ENCODE data around the gene AP2M1. TPM values are rescaled to one million over a fixed set of nuclear protein-coding genes. Genes with fewer than 3 reads are reported as not detected.

The AP2M1 gene
- total and polyA plus RNA-seq, 2 of the 13 experiments (the other 11 are each of a cell fraction or from before 2014, with no cell fraction given) = 126 to 146 TPM

- ChIA-PET CTCF (ENCODE audit: low intra/inter-chr PET ratio, low total read pairs) (no interaction called here), POLR2A (interaction anchor here (1.9 kb wide), 1 partner anchor 11 kb away, joined by 6 read pairs; no protein-coding TSS in a partner anchor)
- TF ChIP-seq TEAD2 (CRISPR knock-in tag; IDR thresholded peaks at IDR 0.05) (no peak), ZNF710 (CRISPR knock-in tag; IDR thresholded peaks at IDR 0.05; ENCODE audit: borderline replicate concordance) (no peak), HOXD1 (CRISPR knock-in tag; IDR thresholded peaks at IDR 0.05) (no peak), GLI4 (CRISPR knock-in tag; IDR thresholded peaks at IDR 0.05; ENCODE audit: borderline replicate concordance) (no peak), ATM (IDR thresholded peaks at IDR 0.05; ENCODE audit: borderline replicate concordance) (no peak), CHD2 (IDR thresholded peaks at IDR 0.05; ENCODE audit: low read depth, low read length) (no peak), GATAD1 (CRISPR knock-in tag; IDR thresholded peaks at IDR 0.05) (no peak), REXO4 (CRISPR knock-in tag; IDR thresholded peaks at IDR 0.05; ENCODE audit: borderline replicate concordance) (no peak), TEAD3 (CRISPR knock-in tag; optimal IDR thresholded peaks at IDR 0.05; ENCODE audit: borderline replicate concordance) (no peak), RAD51 (IDR thresholded peaks at IDR 0.05; ENCODE audit: borderline replicate concordance) (no peak), SP5 (CRISPR knock-in tag; IDR thresholded peaks at IDR 0.05; ENCODE audit: borderline replicate concordance, low read depth) (no peak)
- H3K9me3 ChIP-seq (ENCODE audit: low read length) = no peaks in the 10 kb centered on the region
- no peak overlapping the region for H3K27ac ChIP-seq (ENCODE audit: extremely low read length, insufficient read depth, low read length)
- WGBS (ENCODE audit: low lambda C conversion rate) = 16% methylated on average over 3 of the region's 3 CpGs
- DNase-seq (ENCODE audit: low spot score) = no peak
- BruUV-seq (replicated peaks) = no TSS peak
- peaks cover 11% of the 10 kb centered on the region; the same call in 1 of the 2 replicates for H3K4me1 ChIP-seq (ENCODE audit: insufficient read depth, low read length)
- H3K36me3 ChIP-seq (replicated peaks in 1 of 2; ENCODE audit: control insufficient read depth in 1 of 2, insufficient read depth in 2 of 2, low read length in 2 of 2) = no peaks in the 10 kb centered on the region
- no peak overlapping the region for H3K9ac ChIP-seq (ENCODE audit: insufficient read depth, low read depth, low read length)
- intact Hi-C loops (cut with micrococcal nuclease; ENCODE audit: unreplicated experiment) (no loop called here), in situ Hi-C loops (cut with HindIII; ENCODE audit: extremely low pct_ligation_motif_present, low pct_unique_long_range_greater_than_20kb) (loop anchor here (5.0 kb wide), 1 partner anchor 334 kb away; no protein-coding TSS in a partner anchor)
- H3K4me3 ChIP-seq (replicated peaks in 1 of 3; ENCODE audit: insufficient read depth in 1 of 3, low read depth in 2 of 3, low read length in 3 of 3) = no peak overlapping the region
- H3K4me2 ChIP-seq (ENCODE audit: low read depth, low read length) = no peak overlapping the region
- no peak for FAIRE-seq
- no peak for ATAC-seq
- no peak overlapping the region for H2AFZ ChIP-seq (ENCODE audit: low read length)
- H3K27me3 ChIP-seq (ENCODE audit: control insufficient read depth in 1 of 2, insufficient read depth in 2 of 2, low read length in 2 of 2) = peaks cover 17 to 78% of the 10 kb centered on the region in 2 experiments; a peak in 4 of 5 replicates
- peaks cover 5% of the 10 kb centered on the region; the same call in 1 of the 2 replicates for H4K20me1 ChIP-seq (ENCODE audit: insufficient read depth, low read length)
- H3K79me2 ChIP-seq (ENCODE audit: insufficient read depth, low read length) = no peaks in the 10 kb centered on the region
These were observed 57.0 kb downstream of the AP2M1 start for GRCh38 chr3:184231671-184232070.
